HL-60 (cell line): Measurements from ENCODE around the gene RNF6.

Source experiments
- TF ChIP-seq, protein P1 (sequence below): IDR thresholded peaks from one replicate; pipeline ENCODE4 v1.5.1; 2011; ENCODE audit warnings: low read length, control low read depth, inconsistent platforms; ENCODE audit not compliant: insufficient read depth
- TF ChIP-seq, protein P2 (sequence below): IDR thresholded peaks from 2 replicates; pipeline ENCODE4 v1.6.1; 2012; ENCODE audit warnings: low read depth; ENCODE audit not compliant: insufficient replicate concordance

DNA sequence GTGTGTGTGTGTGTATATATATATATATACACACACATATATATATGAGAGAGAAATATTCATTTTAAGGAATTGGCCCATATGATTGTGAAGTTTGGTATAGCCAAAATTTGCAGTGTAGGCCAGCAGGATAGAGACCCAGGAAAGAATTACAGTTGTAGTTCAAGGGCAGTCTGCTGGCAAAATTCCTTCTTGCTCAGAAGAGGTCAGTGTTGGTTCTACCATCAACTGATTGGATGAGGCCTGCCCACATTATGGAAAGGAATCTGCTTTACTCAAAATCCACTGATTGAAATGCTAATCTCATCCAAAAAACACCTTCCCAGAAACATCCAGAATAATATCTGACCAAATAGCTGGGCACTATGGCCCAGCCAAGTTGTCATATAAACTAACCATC, 24.0 kb downstream of the RNF6 start:
- TF ChIP-seq, protein P1, sequence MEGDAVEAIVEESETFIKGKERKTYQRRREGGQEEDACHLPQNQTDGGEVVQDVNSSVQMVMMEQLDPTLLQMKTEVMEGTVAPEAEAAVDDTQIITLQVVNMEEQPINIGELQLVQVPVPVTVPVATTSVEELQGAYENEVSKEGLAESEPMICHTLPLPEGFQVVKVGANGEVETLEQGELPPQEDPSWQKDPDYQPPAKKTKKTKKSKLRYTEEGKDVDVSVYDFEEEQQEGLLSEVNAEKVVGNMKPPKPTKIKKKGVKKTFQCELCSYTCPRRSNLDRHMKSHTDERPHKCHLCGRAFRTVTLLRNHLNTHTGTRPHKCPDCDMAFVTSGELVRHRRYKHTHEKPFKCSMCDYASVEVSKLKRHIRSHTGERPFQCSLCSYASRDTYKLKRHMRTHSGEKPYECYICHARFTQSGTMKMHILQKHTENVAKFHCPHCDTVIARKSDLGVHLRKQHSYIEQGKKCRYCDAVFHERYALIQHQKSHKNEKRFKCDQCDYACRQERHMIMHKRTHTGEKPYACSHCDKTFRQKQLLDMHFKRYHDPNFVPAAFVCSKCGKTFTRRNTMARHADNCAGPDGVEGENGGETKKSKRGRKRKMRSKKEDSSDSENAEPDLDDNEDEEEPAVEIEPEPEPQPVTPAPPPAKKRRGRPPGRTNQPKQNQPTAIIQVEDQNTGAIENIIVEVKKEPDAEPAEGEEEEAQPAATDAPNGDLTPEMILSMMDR: no peak
- TF ChIP-seq, protein P2, sequence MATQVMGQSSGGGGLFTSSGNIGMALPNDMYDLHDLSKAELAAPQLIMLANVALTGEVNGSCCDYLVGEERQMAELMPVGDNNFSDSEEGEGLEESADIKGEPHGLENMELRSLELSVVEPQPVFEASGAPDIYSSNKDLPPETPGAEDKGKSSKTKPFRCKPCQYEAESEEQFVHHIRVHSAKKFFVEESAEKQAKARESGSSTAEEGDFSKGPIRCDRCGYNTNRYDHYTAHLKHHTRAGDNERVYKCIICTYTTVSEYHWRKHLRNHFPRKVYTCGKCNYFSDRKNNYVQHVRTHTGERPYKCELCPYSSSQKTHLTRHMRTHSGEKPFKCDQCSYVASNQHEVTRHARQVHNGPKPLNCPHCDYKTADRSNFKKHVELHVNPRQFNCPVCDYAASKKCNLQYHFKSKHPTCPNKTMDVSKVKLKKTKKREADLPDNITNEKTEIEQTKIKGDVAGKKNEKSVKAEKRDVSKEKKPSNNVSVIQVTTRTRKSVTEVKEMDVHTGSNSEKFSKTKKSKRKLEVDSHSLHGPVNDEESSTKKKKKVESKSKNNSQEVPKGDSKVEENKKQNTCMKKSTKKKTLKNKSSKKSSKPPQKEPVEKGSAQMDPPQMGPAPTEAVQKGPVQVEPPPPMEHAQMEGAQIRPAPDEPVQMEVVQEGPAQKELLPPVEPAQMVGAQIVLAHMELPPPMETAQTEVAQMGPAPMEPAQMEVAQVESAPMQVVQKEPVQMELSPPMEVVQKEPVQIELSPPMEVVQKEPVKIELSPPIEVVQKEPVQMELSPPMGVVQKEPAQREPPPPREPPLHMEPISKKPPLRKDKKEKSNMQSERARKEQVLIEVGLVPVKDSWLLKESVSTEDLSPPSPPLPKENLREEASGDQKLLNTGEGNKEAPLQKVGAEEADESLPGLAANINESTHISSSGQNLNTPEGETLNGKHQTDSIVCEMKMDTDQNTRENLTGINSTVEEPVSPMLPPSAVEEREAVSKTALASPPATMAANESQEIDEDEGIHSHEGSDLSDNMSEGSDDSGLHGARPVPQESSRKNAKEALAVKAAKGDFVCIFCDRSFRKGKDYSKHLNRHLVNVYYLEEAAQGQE: no peak
